ENCODE measurements around the gene PFAS.

- TF ChIP-seq EZH2phosphoT487 (IDR thresholded peaks at IDR 0.05; ENCODE audit: insufficient read depth, low read depth) (no peak), EZH2 (IDR thresholded peaks at IDR 0.05; ENCODE audit: insufficient read depth, poor library complexity, severe bottlenecking) (no peak)
Observed at GRCh38 chr17:8212312-8213180, 36.5 kb upstream of the PFAS start.

Measured in GM23248 (cell line).